Measurements from ENCODE around the gene PPP1R8. TPM values are rescaled to one million over a fixed set of nuclear protein-coding genes. Genes with fewer than 3 reads are reported as not detected.

The PPP1R8 gene
- total and polyA plus RNA-seq, 8 donors, result 31.1 to 56.3 (median 48.8) TPM

Other genes with a start within 250 kb of the PPP1R8 start
- 10 to 100 TPM; 35.5 to 38.0 TPM for gene AHDC1, start 226.6 kb upstream of the PPP1R8 start, total RNA-seq
- gene AHDC1, start 226.6 kb upstream of the PPP1R8 start, polyA plus RNA-seq (ENCODE audit: insufficient read length in 6 of 6), result 10 to 100 TPM; 32.2 to 48.8 (median 41.9) TPM
- 100 to 1,000 TPM in 1 of 2 donors, 10 to 100 TPM in 1; 44.6 to 126 TPM for gene FGR, start 195.6 kb upstream of the PPP1R8 start, total RNA-seq
- gene FGR, start 195.6 kb upstream of the PPP1R8 start, polyA plus RNA-seq (ENCODE audit: insufficient read length in 6 of 6), result 1 to 10 TPM; 3.1 to 4.9 (median 4.5) TPM
- 100 to 1,000 TPM; 170 to 341 TPM for gene IFI6, start 158.6 kb upstream of the PPP1R8 start, total RNA-seq
- gene IFI6, start 158.6 kb upstream of the PPP1R8 start, polyA plus RNA-seq (ENCODE audit: insufficient read length in 6 of 6), result 10 to 100 TPM; 27.4 to 30.1 (median 28.6) TPM
- gene FAM76A, start 104.8 kb upstream of the PPP1R8 start, total RNA-seq, result 10 to 100 TPM; 16.1 to 19.3 TPM
- gene FAM76A, start 104.8 kb upstream of the PPP1R8 start, polyA plus RNA-seq (ENCODE audit: insufficient read length in 6 of 6), result 10 to 100 TPM; 13.8 to 19.7 (median 15.6) TPM
- gene STX12, start 57.6 kb upstream of the PPP1R8 start, total RNA-seq, result 10 to 100 TPM; 79.3 TPM
- gene STX12, start 57.6 kb upstream of the PPP1R8 start, polyA plus RNA-seq (ENCODE audit: insufficient read length in 6 of 6), result 10 to 100 TPM; 49.5 to 61.3 (median 54.4) TPM
- 100 to 1,000 TPM in 1 of 2 donors, 10 to 100 TPM in 1; 33.7 to 110 TPM for gene THEMIS2, start 41.8 kb downstream of the PPP1R8 start, total RNA-seq
- 1 to 10 TPM; 5.7 to 8.0 (median 6.5) TPM for gene THEMIS2, start 41.8 kb downstream of the PPP1R8 start, polyA plus RNA-seq (ENCODE audit: insufficient read length in 6 of 6)
- 10 to 100 TPM; 21.1 to 29.8 TPM for gene RPA2, start 83.8 kb downstream of the PPP1R8 start, total RNA-seq
- gene RPA2, start 83.8 kb downstream of the PPP1R8 start, polyA plus RNA-seq (ENCODE audit: insufficient read length in 6 of 6), result 10 to 100 TPM; 55.5 to 69.7 (median 60.0) TPM
- 10 to 100 TPM; 14.8 to 15.7 TPM for gene SMPDL3B, start 104.2 kb downstream of the PPP1R8 start, total RNA-seq
- 10 to 100 TPM; 10.5 to 14.6 (median 13.3) TPM for gene SMPDL3B, start 104.2 kb downstream of the PPP1R8 start, polyA plus RNA-seq (ENCODE audit: insufficient read length in 6 of 6)
- 10 to 100 TPM in 1 of 2 donors, 1 to 10 TPM in 1; 8.8 to 10.3 TPM for gene XKR8, start 129.2 kb downstream of the PPP1R8 start, total RNA-seq
- gene XKR8, start 129.2 kb downstream of the PPP1R8 start, polyA plus RNA-seq (ENCODE audit: insufficient read length in 6 of 6), result 1 to 10 TPM; 7.9 to 9.6 (median 8.2) TPM